Vagina (tissue), 2 donors: ENCODE data around the gene BTRC. TPM values are rescaled to one million over a fixed set of nuclear protein-coding genes. Genes with fewer than 3 reads are reported as not detected.

Experiments used
- DNase-seq, 2 donors: peaks; one replicate each; pipeline ENCODE4 v3.0.0-alpha.2; 2017; ENCODE audit errors: extremely low spot score in 2 of 2
- H3K27ac ChIP-seq: fragments of 200-600 bp; sonication (generic); one replicate; pipeline ENCODE4 v1.5.1; 2019
- H3K27me3 ChIP-seq: fragments of 200-600 bp; sonication (generic); one replicate; pipeline ENCODE4 v1.5.1; 2019
- H3K36me3 ChIP-seq, 2 donors: fragments of 200-600 bp; sonication (generic); one replicate each; pipeline ENCODE4 v1.5.1; 2017 to 2019
- H3K4me1 ChIP-seq: fragments of 200-600 bp; sonication (generic); one replicate; pipeline ENCODE4 v1.5.1; 2019
- H3K4me3 ChIP-seq, 2 donors: fragments of 200-600 bp; sonication (generic); 1 replicate in 1 of 2; 2 replicates in 1 of 2; pipeline ENCODE4 v1.5.1; 2016 to 2019
- H3K9me3 ChIP-seq: fragments of 200-600 bp; sonication (generic); one replicate; pipeline ENCODE4 v1.5.1; 2019
- CTCF ChIP-seq, 3 experiments: fragments of 450-650 bp in 2 of 3; fragments of 200-600 bp in 1 of 3; sonication (generic) in 1 of 3; IDR thresholded peaks; one replicate each; pipeline ENCODE4 v1.5.1; 2017 to 2019; ENCODE audit warnings: antibody characterized with exemption in 3 of 3, mild to moderate bottlenecking in 2 of 3, moderate library complexity in 2 of 3
- POLR2A ChIP-seq, 2 donors: fragments of 450-650 bp; IDR thresholded peaks; one replicate each; pipeline ENCODE4 v1.6.1; 2017; ENCODE audit warnings: antibody characterized with exemption in 2 of 2, mild to moderate bottlenecking in 2 of 2, moderate library complexity in 2 of 2
- POLR2AphosphoS5 ChIP-seq, 2 donors: sonication (generic); formaldehyde crosslinking; IDR thresholded peaks; one replicate each; pipeline ENCODE4 v1.9.0; 2017; ENCODE audit warnings: antibody characterized with exemption in 2 of 2, mild to moderate bottlenecking in 2 of 2, low read depth in 1 of 2; ENCODE audit not compliant: insufficient read depth in 1 of 2
- intact Hi-C: fragments of 100-400 bp; cut with DNase I; formaldehyde crosslinking; loops from one replicate; pipeline ENCODE4 v1.15.1; 2023
- total RNA-seq: library from RNA; depleted of rRNA; stranded (reverse); fragments of >200 nt; gene quantifications from one replicate; pipeline ENCODE4 v1.2.3, GENCODE V29; 2016

The BTRC gene
- total RNA-seq, 1 donor from 2014 or later: 12.5 TPM

- DNase-seq: no peak
- no peaks in the 10 kb centered on the region for H3K27me3 ChIP-seq
- no peak overlapping the region for H3K27ac ChIP-seq
- TF ChIP-seq POLR2A (IDR thresholded peaks at IDR 0.05) (no peak), POLR2AphosphoS5 (IDR thresholded peaks at IDR 0.05; ENCODE audit: insufficient read depth in 1 of 2, low read depth in 1 of 2) (no peak), CTCF (IDR thresholded peaks at IDR 0.05) (no peak)
- H3K36me3 ChIP-seq: no peaks in the 10 kb centered on the region
- intact Hi-C loops: no loop called here
- H3K9me3 ChIP-seq: no peaks in the 10 kb centered on the region
- no peak overlapping the region for H3K4me3 ChIP-seq
- peaks cover 31% of the 10 kb centered on the region for H3K4me1 ChIP-seq
Observed at GRCh38 chr10:101389986-101390531, 36.1 kb downstream of the BTRC start.

GRCh38 chr10:101393378-101393777 lies 39.4 kb downstream of the BTRC start:
- H3K27ac ChIP-seq: no peak overlapping the region
- H3K4me3 ChIP-seq: no peak overlapping the region
- peaks cover 16% of the 10 kb centered on the region for H3K4me1 ChIP-seq
- TF ChIP-seq POLR2A (IDR thresholded peaks at IDR 0.05) (no peak), CTCF (IDR thresholded peaks at IDR 0.05) (no peak), POLR2AphosphoS5 (IDR thresholded peaks at IDR 0.05; ENCODE audit: insufficient read depth in 1 of 2, low read depth in 1 of 2) (no peak)
- H3K9me3 ChIP-seq: no peaks in the 10 kb centered on the region
- H3K27me3 ChIP-seq: no peaks in the 10 kb centered on the region
- DNase-seq: no peak
- intact Hi-C loops: no loop called here
- H3K36me3 ChIP-seq: no peaks in the 10 kb centered on the region

GRCh38 chr10:101394524-101395133 lies 40.7 kb downstream of the BTRC start:
- peaks cover 13% of the 10 kb centered on the region for H3K4me1 ChIP-seq
- TF ChIP-seq CTCF (IDR thresholded peaks at IDR 0.05) (no peak), POLR2A (IDR thresholded peaks at IDR 0.05) (no peak)
- intact Hi-C loops: no loop called here
- no peaks in the 10 kb centered on the region for H3K27me3 ChIP-seq
- H3K9me3 ChIP-seq: no peaks in the 10 kb centered on the region
- no peak overlapping the region for H3K27ac ChIP-seq
- no peak for DNase-seq
- no peaks in the 10 kb centered on the region for H3K36me3 ChIP-seq
- H3K4me3 ChIP-seq: no peak overlapping the region

GRCh38 chr10:101397140-101397539 lies 43.2 kb downstream of the BTRC start:
- Histone ChIP-seq H3K27ac (no peak overlapping the region), H3K27me3 (no peaks in the 10 kb centered on the region), H3K9me3 (no peaks in the 10 kb centered on the region), H3K4me3 (no peak overlapping the region), H3K4me1 (peaks cover 13% of the 10 kb centered on the region), H3K36me3 (no peaks in the 10 kb centered on the region)
- no peak for TF ChIP-seq CTCF (IDR thresholded peaks at IDR 0.05)
- TF ChIP-seq POLR2AphosphoS5 (IDR thresholded peaks at IDR 0.05; ENCODE audit: insufficient read depth in 1 of 2, low read depth in 1 of 2): no peak
- TF ChIP-seq POLR2A (IDR thresholded peaks at IDR 0.05): no peak
- DNase-seq: no peak
- intact Hi-C loops: no loop called here

GRCh38 chr10:101400585-101400984 lies 46.6 kb downstream of the BTRC start:
- DNase-seq: no peak
- Histone ChIP-seq H3K4me1 (no peaks in the 10 kb centered on the region), H3K27me3 (no peaks in the 10 kb centered on the region), H3K36me3 (no peaks in the 10 kb centered on the region), H3K27ac (no peak overlapping the region), H3K4me3 (no peak overlapping the region), H3K9me3 (no peaks in the 10 kb centered on the region)
- TF ChIP-seq CTCF (IDR thresholded peaks at IDR 0.05): no peak
- no peak for TF ChIP-seq POLR2AphosphoS5 (IDR thresholded peaks at IDR 0.05; ENCODE audit: insufficient read depth in 1 of 2, low read depth in 1 of 2)
- TF ChIP-seq POLR2A (IDR thresholded peaks at IDR 0.05): no peak
- intact Hi-C loops: no loop called here
